ENCODE data around the gene OR51M1. TPM values are rescaled to one million over a fixed set of nuclear protein-coding genes. Genes with fewer than 3 reads are reported as not detected.

Gene OR51M1
- polyA plus RNA-seq, 1 of the 3 experiments (the other 2 are of a cell fraction): not detected

DNA sequence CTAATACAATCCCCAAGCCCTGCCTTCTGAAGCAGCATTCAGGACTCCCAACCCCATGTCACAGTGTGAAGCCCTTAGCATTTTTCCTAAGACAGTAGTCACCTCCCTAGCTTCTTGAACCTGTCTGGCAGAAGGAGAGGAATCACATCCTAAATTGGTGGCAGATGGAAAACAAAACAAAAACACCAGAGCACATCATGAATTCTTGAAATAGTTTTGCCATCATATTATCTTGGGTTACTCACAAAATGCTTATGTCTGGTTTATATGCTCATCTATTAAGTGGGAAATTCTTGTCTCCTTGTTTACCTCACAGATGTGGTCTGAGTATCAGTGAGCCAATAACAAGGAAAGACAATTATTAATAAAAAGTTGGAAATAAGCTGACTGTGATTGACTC lies 15.3 kb downstream of the OR51M1 start:
- Histone ChIP-seq H3K27ac (ENCODE audit: low read depth in 2 of 2, low read length in 1 of 2) (no peak overlapping the region), H3K9me3 (no peaks in the 10 kb centered on the region), H3K4me1 (ENCODE audit: control insufficient read depth in 1 of 2, insufficient read depth in 2 of 2, low read depth in 1 of 2, low read length in 1 of 2) (no peaks in the 10 kb centered on the region), H3K79me2 (ENCODE audit: insufficient read depth) (no peaks in the 10 kb centered on the region), H3K27me3 (ENCODE audit: insufficient read depth) (no peaks in the 10 kb centered on the region), H3K9ac (no peak overlapping the region), H3F3A (replicated peaks; ENCODE audit: insufficient read depth) (no peaks in the 10 kb centered on the region), H3K36me3 (replicated peaks in 1 of 2; ENCODE audit: control insufficient read depth in 1 of 2, insufficient read depth in 2 of 2, low read length in 1 of 2) (no peaks in the 10 kb centered on the region), H3K4me2 (no peak overlapping the region), H3K4me3 (ENCODE audit: low read depth in 2 of 2, low read length in 1 of 2) (no peak overlapping the region), H2AFZ (ENCODE audit: low read depth) (no peak overlapping the region), H4K20me1 (ENCODE audit: insufficient read depth) (no peaks in the 10 kb centered on the region), H3K9me2 (no peaks in the 10 kb centered on the region)
- POLR2A ChIA-PET: no interaction called here
- DNase-seq: no peak
- CTCF ChIA-PET: no interaction called here
- TF ChIP-seq YY1 (IDR thresholded peaks at IDR 0.05; ENCODE audit: low read depth): no peak
- no peak for TF ChIP-seq POLR2AphosphoS5 (IDR thresholded peaks at IDR 0.05; ENCODE audit: low read depth, low read length)
- TF ChIP-seq RAD21 (IDR thresholded peaks at IDR 0.05; ENCODE audit: low read length): no peak

DNA sequence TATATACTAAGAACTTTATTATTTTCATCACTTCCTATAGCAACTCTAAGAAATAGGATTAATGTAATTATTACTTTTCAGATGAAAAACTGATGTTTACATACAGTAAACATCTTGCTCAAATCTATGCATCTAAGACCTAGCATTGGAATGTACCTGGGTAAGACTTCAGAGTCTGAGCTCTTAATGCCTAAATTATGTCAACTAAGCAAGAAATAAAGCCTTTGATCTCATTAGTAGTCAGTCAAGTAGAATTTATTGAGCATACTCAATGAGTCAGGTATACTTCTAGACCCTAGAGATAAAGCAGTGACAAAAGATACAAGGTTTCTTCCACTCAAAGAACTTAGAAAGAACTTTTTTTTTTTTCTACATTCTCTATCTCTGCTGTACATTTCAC lies 21.6 kb downstream of the OR51M1 start:
- no peaks in the 10 kb centered on the region for H4K20me1 ChIP-seq (ENCODE audit: insufficient read depth)
- H3K27me3 ChIP-seq (ENCODE audit: insufficient read depth): no peaks in the 10 kb centered on the region
- no peak for TF ChIP-seq RCOR1 (IDR thresholded peaks at IDR 0.05; ENCODE audit: low read length)
- no peak for TF ChIP-seq ELF1 (IDR thresholded peaks at IDR 0.05)
- no peak for TF ChIP-seq POLR2AphosphoS5 (IDR thresholded peaks at IDR 0.05; ENCODE audit: low read depth, low read length)
- TF ChIP-seq SMC3 (IDR thresholded peaks at IDR 0.05; ENCODE audit: low read depth, low read length): no peak
- TF ChIP-seq, protein P1, sequence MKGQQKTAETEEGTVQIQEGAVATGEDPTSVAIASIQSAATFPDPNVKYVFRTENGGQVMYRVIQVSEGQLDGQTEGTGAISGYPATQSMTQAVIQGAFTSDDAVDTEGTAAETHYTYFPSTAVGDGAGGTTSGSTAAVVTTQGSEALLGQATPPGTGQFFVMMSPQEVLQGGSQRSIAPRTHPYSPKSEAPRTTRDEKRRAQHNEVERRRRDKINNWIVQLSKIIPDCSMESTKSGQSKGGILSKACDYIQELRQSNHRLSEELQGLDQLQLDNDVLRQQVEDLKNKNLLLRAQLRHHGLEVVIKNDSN (IDR thresholded peaks at IDR 0.05; ENCODE audit: borderline replicate concordance, low read depth): no peak
- TF ChIP-seq FOSL2 (IDR thresholded peaks at IDR 0.05; ENCODE audit: borderline replicate concordance, low read depth): no peak
- no peak for TF ChIP-seq NRF1 (IDR thresholded peaks at IDR 0.05; ENCODE audit: low read depth, low read length)
- TF ChIP-seq RAD21 (IDR thresholded peaks at IDR 0.05; ENCODE audit: low read length): no peak
- TF ChIP-seq, protein P2, sequence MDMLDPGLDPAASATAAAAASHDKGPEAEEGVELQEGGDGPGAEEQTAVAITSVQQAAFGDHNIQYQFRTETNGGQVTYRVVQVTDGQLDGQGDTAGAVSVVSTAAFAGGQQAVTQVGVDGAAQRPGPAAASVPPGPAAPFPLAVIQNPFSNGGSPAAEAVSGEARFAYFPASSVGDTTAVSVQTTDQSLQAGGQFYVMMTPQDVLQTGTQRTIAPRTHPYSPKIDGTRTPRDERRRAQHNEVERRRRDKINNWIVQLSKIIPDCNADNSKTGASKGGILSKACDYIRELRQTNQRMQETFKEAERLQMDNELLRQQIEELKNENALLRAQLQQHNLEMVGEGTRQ (IDR thresholded peaks at IDR 0.05; ENCODE audit: borderline replicate concordance, low read depth, low read length): no peak
- TF ChIP-seq, protein P3, sequence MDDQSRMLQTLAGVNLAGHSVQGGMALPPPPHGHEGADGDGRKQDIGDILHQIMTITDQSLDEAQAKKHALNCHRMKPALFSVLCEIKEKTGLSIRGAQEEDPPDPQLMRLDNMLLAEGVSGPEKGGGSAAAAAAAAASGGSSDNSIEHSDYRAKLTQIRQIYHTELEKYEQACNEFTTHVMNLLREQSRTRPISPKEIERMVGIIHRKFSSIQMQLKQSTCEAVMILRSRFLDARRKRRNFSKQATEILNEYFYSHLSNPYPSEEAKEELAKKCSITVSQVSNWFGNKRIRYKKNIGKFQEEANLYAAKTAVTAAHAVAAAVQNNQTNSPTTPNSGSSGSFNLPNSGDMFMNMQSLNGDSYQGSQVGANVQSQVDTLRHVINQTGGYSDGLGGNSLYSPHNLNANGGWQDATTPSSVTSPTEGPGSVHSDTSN (IDR thresholded peaks at IDR 0.05): no peak
- no peak for TF ChIP-seq SIN3A (IDR thresholded peaks at IDR 0.05; ENCODE audit: borderline replicate concordance, low read depth, low read length)
- TF ChIP-seq EZH2phosphoT487 (IDR thresholded peaks at IDR 0.05; ENCODE audit: borderline replicate concordance, low read depth): no peak
- no peak for DNase-seq
- H3K79me2 ChIP-seq (ENCODE audit: insufficient read depth): no peaks in the 10 kb centered on the region
- no peak overlapping the region for H3K4me2 ChIP-seq
- no peak overlapping the region for H3K9ac ChIP-seq
- no peaks in the 10 kb centered on the region for H3K36me3 ChIP-seq (replicated peaks in 1 of 2; ENCODE audit: control insufficient read depth in 1 of 2, insufficient read depth in 2 of 2, low read length in 1 of 2)
- no peak overlapping the region for H3K4me3 ChIP-seq (ENCODE audit: low read depth in 2 of 2, low read length in 1 of 2)
- H2AFZ ChIP-seq (ENCODE audit: low read depth): no peak overlapping the region
- CTCF ChIA-PET: no interaction called here
- H3F3A ChIP-seq (replicated peaks; ENCODE audit: insufficient read depth): no peaks in the 10 kb centered on the region
- H3K4me1 ChIP-seq (ENCODE audit: control insufficient read depth in 1 of 2, insufficient read depth in 2 of 2, low read depth in 1 of 2, low read length in 1 of 2): no peaks in the 10 kb centered on the region
- H3K27ac ChIP-seq (ENCODE audit: low read depth in 2 of 2, low read length in 1 of 2): no peak overlapping the region
- H3K9me3 ChIP-seq: no peaks in the 10 kb centered on the region
- POLR2A ChIA-PET: no interaction called here
- no peaks in the 10 kb centered on the region for H3K9me2 ChIP-seq

Data from SK-N-SH (cell line).